Midbrain (tissue), 1 donor: Measurements from ENCODE around the gene CLDN9.
A peak's percentile ranks its signal among the peaks of the same experiment; 100 is the strongest.

Experiments used
- DNase-seq: peaks from one replicate; lab custom pipeline; 2025; lab: John Stamatoyannopoulos, UW

Gene CLDN9

DNA sequence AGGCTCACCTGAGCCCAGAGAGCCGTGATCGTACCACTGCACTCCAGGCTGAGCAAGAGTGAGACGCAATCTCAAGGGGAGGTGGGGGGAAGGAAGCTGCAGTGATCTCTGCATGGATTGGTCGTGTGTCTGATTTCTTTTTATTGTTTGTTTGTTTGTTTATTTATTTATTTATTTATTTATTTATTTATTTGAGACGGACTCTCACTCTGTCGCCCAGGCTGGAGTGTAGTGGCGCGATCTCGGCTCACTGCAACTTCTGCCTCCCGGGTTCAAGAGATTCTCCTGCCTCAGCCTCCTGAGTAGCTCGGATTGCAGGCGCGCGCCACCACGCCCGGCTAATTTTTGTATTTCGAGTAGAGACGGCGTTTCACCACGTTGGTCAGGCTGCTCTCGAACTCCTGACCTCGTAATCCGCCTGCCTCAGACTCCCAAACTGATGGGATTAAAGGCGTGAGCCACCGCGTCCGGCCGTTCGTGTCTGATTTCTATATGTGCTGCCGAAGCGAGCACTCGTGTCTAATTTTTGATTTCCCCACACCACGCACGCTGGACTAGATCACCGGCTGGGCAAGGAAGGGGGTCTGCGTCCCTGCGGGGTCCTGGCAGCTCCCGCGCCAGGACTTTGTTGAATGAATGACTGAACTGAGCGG is 7.0 kb downstream of the CLDN9 start:
- no peak for DNase-seq

DNA sequence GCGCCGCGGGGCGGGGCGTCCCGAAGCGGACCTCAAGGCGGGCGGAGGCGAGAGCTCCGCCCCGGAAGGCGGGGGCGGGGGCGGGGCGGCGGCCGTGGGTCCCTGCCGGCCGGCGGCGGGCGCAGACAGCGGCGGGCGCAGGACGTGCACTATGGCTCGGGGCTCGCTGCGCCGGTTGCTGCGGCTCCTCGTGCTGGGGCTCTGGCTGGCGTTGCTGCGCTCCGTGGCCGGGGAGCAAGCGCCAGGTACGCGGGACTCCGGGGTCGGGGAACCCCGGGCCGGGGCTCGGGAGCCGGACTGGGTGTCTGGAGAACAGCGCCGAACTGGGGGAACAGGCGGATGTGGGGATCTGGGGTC is 7.5 kb downstream of the CLDN9 start, which contains the start of gene TNFRSF12A:
Gene TNFRSF12A, plus strand, starts transcription at position 122 of the 357 bp plus-strand sequence. Its CDS starts 30 bp downstream, at position 152.
- peak; percentile 17 for DNase-seq

DNA sequence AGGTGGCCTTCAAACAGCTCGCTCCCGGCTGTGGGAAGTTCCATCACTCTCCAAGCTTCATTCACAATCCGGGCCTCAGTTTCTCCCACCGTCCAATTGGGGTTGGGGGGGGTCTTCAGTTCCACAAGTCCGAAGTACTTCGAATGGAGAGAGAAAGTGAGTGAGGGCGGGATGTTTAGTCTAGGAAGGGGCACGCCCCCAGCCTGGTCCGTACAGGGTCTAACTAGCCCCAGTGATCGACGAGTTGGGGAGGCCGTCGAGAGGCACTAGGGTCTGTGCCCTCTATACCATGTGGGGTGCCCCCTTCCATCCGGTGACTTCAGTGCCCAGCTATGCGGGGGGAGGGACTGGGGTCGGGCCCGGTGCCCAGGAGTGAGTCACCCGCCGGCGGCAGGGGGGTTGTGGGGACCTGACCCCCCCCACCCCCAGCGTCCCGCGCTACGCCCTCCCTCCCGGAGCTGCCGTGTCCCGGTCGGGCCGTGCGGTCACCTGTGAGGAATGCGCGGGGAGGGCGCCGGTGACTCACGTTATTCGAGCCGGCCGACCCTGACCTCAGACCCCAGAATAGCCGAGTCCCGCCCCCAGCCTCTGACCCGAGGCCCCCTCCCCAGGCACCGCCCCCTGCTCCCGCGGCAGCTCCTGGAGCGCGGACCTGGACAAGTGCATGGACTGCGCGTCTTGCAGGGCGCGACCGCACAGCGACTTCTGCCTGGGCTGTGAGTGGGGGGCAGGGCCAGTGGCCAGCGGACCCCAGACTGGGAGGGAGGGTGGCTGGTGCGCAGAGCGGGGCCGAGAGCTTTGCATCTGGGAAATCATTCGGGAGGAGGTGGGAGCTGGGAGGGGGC is 8.1 kb downstream of the CLDN9 start:
- peak; percentile 26 for DNase-seq

DNA sequence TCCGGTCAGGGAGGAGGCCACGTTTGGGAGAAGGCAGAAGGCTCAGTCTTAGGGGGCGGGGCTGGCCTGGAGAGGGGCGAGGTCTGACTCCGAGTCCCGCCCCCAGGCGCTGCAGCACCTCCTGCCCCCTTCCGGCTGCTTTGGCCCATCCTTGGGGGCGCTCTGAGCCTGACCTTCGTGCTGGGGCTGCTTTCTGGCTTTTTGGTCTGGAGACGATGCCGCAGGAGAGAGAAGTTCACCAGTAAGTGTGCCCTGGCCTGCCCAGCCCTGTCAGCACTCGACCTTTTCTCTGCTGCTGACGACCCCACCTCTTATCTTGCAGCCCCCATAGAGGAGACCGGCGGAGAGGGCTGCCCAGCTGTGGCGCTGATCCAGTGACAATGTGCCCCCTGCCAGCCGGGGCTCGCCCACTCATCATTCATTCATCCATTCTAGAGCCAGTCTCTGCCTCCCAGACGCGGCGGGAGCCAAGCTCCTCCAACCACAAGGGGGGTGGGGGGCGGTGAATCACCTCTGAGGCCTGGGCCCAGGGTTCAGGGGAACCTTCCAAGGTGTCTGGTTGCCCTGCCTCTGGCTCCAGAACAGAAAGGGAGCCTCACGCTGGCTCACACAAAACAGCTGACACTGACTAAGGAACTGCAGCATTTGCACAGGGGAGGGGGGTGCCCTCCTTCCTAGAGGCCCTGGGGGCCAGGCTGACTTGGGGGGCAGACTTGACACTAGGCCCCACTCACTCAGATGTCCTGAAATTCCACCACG is 8.9 kb downstream of the CLDN9 start:
- DNase-seq = peak; percentile 19

DNA sequence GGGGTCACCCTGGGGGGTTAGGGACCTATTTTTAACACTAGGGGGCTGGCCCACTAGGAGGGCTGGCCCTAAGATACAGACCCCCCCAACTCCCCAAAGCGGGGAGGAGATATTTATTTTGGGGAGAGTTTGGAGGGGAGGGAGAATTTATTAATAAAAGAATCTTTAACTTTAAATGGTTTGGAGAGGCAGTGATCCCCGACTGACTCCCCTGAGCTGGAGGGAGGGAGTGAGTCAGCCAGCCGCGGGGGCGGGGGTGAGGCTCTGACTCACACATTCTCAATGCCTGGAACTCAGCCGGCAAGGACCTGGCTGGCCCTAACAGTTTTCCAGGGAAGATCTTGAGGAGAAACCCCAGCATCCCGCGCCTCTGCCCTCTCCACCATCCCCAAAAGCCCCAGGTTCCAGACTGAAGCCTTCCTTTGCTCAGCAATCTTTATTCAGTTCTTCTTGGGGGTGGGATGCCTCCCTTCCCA is 9.5 kb downstream of the CLDN9 start:
- no peak for DNase-seq

DNA sequence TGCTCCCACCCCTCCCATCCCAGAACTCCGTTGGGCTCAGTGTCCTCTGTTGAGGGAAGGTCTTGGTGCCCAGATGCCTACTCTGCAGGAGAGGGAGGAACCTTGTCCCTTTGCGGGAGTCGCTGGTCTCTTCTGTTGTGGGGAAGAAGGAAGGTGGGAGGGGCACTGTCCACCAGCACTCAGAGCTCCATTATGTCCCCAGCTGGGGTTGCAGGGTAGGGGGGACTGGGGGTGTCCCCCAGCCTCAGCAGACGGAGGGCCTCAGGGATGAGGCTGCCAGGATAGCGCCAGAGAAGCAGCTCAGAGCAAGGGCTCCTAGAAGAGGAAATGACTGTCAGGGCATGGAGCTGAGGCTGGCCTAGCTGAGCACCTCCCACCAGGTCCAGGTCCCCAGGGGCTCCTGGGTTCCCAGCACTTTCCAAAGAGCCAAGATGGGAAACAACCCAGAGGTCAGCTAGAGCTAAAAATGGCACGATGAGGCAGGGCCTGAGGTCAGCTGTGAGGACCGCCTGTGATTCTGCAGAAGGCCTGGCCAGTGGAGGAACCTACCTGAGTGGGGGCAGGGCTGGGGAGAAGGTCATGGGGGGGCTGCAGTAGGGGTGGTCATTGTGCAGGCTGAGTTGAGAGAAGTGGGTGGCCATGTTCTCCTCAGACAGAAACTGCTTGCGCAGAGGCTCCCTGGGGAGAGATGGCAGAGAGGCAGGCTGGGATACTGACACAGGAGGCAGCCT is 10.1 kb downstream of the CLDN9 start:
- no peak for DNase-seq

DNA sequence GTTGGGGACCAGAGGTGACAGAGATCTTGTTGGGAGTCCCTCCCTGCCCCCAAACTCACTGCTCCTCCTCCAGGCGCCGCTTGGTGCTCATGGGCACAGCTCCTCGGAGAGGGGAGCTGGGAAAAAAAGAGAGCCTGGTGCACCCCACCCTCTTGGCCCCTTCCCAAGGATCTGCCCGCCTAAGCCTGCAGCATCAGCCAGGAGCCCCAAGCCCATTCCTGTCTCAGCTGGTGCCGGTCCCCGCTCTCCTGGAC is 10.6 kb downstream of the CLDN9 start:
- peak; percentile 50 for DNase-seq

DNA sequence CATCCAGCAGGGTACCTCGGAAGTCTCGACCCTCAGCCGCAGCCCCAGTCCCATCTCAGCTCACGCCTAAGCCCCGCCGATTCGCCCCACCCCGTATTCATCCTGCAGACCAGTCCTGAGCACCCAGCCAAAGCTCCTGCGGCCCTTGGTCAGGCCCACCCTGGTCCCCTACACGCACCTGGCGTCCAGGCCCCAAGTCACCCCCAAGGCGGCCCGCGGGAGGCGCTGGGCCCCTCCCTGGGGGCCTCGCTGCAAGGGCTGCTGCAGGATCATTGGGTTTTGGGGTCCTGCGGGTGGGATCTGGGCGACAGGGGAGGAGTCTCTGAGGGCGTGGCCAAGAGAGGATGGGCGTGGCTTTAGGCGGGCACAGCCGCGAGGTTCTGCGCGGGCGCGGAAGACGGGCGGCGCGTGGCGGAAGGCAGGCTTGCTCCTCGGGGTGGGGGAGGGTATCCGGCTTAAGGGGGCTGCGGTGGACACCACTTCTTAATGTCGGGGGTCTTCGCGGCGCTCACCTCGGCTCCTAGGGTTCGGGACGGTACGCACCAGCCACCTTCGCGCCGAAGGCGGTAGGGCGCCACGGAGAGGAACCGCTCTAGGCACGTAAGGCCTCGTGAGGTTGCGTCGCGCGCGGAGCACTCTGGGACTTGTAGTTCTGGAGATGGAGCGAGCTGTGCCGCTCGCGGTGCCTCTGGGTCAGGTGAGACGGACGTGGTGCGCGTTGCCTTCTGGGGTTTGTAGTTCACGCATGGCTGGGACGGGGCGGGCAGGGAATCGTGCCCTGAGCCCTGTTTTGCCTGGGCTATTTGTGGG is 11.2 kb downstream of the CLDN9 start, which contains the start of the genes HCFC1R1 and THOC6:
Gene HCFC1R1, minus strand, starts transcription at position 274 of the 810 bp plus-strand sequence. Its CDS starts 1 bp downstream, at position 273.
Gene THOC6, plus strand, starts transcription at position 367 of the 810 bp plus-strand sequence. Its CDS starts 292 bp downstream, at position 659.
- DNase-seq = peak; percentile 98

DNA sequence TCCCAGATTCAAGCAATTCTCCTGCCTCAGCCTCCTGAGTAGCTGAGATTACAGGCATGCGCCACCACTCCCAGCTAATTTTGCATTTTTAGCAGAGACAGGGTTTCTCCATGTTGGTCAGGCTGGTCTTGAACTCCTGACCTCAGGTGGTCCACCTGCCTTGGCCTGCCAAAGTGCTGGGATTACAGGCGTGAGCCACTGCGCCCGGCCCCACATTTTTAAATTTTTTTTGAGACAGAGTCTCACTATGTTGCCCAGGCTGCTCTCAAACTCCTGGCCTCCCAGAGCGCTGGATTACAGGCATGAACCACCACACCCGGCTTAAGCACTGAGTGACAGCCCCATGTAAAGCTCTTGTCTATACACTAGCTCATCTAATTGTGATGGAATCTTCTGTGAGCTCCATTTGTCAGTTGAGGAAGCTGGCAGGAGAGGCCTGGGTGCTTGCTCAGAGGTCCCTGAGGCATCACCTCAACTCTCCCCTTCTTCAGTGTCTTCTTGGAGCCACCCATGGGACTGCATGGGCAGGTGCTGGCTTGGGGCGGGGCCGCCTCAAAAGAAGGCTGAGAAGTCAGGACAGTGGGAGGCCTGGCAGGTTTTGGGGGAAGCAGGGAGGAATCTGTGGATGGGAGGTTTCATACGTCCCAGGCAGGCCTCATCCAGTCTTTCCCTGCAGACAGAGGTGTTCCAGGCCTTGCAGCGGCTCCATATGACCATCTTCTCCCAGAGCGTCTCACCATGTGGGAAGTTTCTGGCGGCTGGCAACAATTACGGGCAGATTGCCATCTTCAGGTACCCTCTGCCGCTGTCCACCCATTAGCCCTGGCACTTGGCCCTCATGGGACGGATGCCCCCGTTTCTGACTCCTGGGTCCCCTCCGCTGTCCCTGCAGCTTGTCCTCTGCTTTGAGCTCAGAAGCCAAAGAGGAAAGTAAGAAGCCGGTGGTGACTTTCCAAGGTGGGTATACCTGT is 12.6 kb downstream of the CLDN9 start:
- no peak for DNase-seq

DNA sequence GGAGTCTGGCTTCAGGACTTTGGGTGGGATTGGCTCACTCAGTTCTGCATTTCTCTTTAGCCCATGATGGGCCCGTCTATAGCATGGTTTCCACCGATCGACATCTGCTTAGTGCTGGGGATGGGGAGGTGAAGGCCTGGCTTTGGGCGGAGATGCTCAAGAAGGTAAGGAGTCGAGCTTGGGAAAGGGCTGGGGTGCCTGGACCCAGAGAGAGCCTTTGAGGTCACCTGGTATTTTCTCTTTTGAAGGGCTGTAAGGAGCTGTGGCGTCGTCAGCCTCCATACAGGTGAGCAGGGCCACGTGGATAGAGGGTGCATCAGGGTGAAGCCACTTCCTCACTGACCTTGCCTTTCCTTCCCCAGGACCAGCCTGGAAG is 13.3 kb downstream of the CLDN9 start:
- no peak for DNase-seq

DNA sequence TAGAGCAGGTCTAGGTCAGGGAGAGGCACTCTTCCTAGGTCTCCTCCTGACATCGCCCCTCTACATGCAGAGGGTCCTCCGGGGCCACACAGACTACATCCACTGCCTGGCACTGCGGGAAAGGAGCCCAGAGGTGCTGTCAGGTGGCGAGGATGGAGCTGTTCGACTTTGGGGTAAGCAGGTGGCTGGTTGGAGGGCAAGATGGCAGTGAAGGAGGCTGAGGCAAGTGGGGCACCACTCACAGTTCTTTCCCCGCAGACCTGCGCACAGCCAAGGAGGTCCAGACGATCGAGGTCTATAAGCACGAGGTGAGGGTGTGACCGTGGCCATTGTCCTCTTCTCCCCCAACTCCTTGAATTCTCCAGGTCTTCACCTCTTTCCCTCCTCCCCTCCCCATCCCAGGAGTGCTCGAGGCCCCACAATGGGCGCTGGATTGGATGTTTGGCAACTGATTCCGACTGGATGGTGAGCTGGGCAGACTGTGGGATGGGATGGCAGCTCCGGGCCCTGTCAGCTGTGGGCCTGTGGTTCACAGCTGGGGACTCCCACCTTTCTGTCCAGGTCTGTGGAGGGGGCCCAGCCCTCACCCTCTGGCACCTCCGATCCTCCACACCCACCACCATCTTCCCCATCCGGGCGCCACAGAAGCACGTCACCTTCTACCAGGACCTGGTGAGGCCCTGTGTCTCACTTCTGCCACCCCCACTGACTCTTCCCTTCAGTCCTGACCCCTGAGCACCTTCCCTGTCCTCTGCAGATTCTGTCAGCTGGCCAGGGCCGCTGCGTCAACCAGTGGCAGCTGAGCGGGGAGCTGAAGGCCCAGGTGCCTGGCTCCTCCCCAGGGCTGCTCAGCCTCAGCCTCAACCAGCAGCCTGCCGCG is 14.1 kb downstream of the CLDN9 start:
- DNase-seq = no peak

DNA sequence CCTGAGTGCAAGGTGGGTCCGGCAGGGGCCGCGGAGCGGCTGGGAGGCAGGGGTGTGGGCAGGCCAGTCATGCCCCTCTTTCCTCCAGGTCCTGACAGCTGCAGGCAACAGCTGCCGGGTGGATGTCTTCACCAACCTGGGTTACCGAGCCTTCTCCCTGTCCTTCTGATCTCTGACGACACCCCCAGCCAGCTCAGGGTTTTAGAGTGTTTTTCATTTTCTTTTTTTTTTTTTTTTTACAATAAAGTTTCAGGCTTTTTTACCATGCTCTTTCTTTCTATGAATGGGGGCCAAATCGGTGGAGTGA is 14.7 kb downstream of the CLDN9 start:
- no peak for DNase-seq

DNA sequence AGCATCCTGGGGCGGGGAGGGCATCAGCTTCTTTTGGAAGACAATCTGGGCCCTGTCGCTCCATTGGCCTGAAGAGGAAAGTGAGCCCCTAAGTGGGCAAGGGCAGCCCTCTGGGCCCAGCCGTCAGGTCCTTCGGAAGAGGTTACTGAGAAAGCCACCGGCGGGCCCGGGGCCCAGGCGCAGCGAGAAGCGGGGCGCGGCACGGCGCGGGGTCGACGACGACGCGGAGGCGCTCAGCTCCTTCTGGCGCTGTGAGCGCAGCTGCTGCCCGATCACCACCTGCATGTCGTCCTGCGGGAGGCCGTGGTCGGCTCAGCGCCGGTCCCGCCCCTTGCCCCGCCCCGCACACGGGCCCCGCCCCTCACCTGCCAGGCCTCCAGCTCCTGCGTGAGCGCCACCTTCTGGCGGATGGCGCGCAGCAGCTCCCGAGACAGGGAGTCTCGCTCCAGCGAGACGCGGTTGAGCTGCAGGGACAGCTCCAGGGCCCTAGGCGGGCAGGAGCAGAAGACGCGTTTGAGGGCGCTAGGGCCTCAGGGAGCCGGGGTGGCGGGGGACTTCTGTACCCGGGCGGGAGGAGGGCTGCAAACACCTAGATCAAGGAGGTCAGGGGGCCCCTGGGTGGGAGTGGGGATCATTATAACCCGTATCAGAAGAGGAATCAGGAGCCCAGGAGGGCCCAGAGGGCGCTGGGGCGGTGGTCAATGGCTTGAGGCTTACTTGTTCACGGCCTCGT is 15.4 kb downstream of the CLDN9 start:
- peak; percentile 57 for DNase-seq

DNA sequence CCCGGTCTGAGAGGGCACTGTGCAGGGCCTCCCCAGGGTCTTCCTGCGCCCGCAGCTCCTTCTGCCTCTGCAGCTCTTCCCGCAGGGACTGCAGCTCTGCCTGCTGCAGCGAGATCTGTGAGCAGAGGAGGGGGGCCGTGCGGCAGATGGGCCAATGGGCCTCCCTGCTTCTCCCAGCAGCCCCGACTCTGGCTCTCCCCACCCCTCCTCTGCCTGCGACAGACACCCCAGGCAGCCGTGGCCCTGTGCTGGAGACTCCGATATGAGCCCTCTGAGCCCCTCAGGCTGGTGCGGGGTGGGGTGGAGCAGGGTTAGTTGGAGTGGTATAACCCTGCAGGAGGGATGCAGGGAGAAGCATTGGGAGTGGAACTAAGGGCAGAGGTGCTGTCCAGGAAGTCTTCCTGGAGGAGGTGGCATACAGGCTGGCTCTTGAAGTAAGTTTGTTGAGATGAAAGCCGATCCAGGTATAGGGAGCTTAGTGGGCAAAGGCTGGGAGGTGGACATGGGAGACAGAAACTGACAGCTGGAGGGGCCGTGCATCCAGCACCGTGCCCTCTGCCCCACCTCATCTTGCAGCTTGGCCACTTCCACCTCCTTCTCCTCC is 16.1 kb downstream of the CLDN9 start:
- DNase-seq = no peak

DNA sequence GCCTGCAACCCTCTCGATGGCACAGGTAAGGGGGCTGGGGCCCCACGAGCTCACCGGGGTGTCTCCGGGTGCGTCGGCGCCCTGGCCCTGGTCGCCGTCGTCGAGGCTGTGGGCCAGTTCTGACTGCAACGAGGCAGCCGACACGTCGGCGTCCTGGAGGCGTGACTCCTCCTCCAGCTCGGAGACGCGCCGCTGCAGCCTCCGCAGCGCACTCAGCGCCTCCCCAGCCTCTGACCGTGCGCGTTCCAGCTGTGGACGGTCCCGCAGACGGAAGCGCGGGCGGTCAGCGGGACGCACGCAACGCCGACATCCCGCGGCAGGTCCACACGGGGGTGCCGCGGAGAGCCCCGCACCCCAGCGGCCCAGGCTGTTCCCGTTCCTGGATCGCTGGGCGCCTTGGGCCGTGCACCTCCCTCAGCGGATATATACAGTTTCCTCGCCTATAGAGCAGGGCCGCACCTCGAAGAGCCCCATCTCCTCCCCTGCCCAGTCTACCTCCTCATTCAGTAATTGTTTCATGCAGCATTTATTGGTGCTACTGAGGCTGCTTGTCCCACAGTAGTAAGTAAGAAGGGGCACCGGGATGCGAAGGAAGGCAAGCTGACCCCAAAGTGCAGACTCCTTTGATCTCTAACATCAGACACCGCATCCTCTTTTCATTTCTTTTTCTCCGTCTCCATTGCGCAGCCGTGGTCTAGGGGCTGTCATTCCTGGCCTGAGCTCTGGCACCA is 16.9 kb downstream of the CLDN9 start:
- DNase-seq = no peak

DNA sequence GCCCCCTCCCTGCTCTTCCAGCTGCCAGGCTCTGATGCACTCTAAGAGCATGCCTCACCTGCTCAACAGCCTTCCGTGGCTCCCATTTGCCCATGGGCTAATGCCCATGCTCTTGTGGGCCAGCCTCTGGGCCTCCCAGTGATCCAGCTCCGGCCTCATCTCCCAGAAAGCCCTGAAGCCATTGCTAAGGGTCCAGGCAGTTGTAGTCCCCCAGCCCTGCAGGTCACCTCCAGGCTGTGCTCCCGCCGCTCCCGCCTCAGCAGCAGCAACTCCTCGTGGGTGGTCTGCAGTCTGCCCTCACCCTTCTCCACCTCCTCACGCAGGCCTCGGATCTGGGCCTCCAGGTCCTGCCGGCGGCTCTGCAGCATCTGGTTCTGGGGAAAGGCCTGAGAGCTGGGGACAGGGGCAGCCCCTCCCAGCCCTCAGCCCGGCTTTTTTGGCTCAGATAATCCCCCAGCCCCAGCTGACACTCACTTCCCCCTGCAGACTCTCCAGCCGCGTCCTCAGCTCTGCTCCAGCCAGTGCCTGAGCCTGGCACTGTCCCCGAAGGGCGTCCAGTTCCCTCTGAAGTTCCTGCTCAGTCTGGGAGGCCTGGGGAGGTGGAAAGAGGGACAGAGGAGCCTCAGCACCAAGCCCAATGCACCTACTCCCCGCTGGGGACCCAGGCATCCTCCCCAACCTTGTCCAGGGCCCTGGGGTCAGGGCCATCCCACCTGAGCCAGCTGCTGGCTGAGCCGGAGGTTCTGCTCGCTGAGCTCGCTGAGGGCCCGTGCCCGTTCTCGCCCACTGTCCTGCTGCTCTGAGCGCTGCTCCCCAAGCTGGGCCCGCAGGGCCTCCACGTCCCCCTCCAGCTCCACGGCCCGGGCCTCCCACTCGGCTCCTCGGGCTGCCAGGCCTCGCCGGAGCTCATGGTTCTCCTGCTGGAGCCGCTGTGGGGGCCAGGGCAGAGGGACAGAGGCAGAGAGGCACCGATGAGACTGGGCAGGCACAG is 17.8 kb downstream of the CLDN9 start:
- DNase-seq = no peak
